Measurements from ENCODE around the gene LRP4.
A peak's percentile ranks its signal among the peaks of the same experiment; 100 is the strongest.

Gene LRP4

DNA sequence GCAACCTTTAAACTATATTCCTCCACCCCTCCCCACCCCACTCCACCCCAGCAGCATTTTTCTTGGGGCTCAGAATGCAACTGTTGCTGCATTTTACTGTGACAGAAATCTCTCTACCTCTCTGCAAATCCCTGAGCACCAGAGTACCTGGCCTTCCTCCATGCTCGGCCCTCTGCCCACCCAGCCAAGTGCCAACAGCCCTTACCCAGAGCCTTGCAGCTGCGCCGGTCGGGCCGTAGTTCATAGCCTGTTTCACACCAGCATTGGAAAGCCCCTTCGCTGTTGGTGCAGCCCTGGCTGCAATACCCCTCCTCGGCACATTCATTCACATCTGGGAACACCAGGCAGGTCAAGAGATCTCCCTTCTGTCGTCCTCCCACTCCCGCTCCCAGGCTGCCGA lies 23.4 kb downstream of the LRP4 start:
- DNase-seq (ENCODE audit: low read depth) = no peak

DNA sequence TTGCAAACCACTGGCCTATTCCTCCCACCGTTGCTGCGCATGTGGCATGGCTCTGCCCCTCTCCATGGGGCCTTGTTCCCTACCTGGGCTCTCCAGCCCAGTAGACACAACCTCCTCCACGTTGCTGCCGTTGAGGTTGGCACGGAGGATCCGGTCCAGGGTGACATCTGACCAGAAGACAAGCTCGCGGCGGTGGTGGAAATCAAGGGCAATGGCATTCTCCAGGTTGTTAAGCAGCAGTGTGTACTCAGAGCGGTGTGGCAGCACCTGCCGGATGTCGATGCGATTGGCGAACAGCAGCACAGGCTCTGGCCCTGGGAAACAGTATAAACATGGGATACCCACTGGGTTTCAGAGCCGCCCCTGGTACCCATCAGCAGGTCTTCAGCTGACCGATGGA lies 23.8 kb downstream of the LRP4 start:
- DNase-seq (ENCODE audit: low read depth) = no peak

DNA sequence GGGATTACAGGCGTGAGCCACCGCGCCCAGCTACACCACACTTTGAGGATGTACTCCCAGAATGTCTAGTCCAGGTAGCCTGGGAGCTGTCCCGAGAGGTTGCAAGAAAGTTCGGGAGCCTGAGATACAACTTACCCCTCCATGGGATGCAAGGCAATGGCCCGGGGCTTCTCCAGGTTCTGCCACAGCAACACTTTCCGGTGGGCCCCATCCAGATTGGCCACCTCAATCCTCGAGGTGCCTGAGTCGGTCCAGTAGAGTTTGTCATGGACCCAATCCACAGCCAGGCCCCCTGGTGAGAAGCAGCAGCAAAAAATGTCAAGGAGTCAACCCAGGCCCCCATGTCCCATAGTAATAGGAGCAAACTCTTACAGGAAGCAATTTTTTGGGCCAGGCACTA lies 25.5 kb downstream of the LRP4 start:
- no peak for DNase-seq (ENCODE audit: low read depth)

DNA sequence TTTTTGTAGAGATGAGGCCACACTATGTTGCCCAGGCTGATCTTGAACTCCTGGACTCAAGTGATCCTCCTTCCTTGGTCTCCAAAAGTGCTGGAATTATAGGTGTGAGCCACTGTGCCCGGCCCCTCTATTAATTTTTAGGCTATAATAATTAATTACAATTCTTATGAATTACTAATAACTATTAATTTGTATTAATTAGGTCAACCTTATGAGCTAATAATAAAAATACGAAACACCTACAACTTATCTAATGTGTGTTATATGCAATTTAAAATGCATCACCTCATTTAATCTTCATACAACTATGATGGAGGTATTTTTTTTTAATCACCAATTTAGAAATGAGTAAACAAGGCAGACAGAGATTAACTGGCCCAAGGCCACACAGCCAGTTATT lies 26.2 kb downstream of the LRP4 start:
- no peak for DNase-seq (ENCODE audit: low read depth)

DNA sequence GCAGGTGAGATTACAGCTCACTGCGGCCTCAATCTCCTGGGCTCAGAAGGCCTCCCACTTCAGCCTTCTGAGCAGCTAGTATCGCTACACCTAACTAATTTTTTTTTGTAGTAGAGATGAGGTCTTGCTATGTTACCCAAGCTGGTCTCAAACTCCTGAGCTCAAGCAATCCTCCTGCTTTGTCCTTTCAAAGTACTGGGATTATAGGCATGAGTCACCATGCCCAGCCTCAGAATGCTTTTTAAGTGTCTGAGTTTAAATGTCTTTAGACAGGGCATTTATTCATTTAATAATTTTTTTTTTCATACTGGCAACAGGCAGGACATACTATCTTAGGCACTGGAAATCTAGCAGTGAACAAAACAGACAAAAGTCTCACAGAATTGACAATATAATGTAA lies 27.7 kb downstream of the LRP4 start:
- no peak for DNase-seq (ENCODE audit: low read depth)

DNA sequence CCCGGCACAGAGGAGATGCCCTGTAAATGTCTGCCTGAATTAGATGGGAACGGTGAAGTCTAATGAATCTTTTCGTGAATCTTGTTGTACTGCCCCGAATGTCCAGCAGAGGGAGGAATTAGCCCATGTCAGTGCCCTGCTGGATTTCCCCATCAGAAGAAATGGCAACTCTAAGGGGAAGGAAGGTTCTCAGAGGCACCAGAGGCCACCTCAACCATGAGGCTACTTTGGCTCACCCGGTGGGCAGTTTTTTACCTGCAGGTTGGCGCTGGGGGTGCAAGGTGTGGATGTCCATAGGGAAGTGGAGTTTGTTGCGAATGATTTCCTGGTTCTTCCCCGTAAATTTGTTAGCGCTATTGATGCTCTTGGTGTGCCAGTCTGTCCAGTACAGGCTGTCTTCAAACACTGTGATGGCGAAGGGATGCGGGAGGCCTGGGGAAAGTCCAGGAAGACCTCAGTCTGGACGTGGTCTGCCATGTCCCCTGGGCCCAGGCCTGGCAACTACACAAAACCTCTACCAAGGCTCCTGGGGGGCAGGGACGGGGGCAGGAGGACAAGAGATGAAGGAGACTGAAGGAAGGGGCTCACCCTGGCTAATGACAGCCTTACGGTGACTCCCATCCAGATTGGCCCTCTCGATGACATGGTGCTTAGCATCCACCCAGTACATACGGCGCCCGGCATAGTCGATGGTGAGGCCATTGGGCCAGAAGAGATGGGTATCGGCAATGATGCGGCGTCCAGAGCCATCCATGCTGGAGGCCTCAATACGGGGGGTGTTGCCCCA lies 28.5 kb downstream of the LRP4 start:
- peak; percentile 66 for DNase-seq (ENCODE audit: low read depth)

DNA sequence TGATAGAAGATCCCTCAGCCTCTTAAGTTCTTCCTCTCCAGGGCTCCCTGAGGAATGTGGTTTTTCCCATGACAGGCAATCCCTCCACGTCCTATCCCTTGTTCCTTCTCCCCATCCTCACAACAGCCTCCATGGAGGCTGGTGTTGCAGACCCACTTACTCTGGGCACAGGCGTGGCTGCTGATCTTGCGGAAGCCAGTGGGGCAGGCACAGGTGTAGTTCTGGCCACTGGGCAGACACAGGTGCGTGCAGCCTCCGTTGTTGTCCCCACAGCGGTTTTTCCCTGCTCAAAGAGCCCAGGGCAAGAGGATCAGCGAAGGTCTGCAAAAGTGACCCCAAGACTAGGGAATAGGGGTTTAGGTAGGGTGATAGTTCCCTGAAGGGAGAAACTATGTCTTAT lies 29.1 kb downstream of the LRP4 start:
- no peak for DNase-seq (ENCODE audit: low read depth)

DNA sequence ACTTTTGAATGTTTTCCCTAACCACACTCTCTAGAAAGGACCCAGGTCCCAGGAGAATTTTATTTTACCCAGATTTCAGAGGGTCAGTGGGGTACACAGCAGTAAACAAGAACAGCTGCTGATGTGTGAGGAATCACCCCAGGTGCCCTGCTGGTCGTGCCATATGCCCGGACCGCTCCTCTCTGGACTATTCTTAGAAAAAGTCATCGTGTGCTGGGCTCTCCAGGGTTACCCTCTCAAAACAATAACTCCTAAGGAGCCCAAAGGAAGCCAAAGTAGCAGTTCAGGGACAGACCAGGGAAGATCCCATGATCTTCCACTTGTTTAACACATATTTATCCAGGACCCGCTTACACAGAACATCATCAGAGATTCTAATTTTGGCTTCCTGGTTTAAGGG lies 29.7 kb downstream of the LRP4 start:
- no peak for DNase-seq (ENCODE audit: low read depth)

DNA sequence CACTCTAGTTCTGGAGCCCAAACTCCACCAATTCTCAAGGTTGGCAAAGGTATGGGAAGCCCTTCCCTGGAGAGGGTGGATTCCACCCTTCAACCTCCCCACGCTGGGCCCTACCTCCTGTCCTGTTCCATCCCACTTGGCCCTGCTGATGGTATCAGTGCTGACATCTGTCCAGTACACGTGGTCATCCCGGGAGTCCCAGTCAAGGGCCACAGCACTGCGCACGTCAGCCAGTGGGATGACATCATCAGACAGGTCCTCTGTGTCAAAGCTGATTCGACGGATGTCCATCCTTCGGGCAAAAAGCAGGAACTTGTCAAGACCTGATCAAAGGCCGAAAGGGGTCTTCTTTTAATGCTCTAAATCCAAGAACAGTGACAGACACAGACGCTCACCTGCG lies 32.1 kb downstream of the LRP4 start:
- no peak for DNase-seq (ENCODE audit: low read depth)

DNA sequence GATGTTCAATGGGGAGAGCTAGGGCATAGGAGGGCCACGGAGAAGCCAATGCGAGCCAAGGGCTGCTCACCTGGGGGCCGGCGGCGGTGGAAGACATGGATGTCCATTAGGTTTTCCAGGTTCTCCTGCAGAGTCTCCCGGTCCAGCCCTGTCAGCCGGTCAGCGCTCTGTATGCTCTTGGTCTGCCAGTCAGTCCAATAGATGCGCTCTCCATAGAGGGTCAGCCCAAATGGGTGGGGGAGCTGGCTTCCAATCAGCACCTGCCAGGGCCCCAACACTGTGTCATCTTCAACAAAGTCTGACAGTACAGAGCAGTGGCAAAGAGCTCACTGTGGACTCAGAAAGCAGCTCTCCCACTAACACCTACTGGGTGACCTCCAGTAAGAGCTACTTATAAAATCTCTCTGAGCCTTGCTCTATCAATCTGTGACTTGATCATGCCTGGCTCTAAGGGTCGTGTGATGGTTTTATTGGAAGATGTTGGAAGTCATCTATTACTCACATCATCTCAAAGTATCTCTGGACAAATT lies 39.2 kb downstream of the LRP4 start:
- DNase-seq (ENCODE audit: low read depth) = no peak

DNA sequence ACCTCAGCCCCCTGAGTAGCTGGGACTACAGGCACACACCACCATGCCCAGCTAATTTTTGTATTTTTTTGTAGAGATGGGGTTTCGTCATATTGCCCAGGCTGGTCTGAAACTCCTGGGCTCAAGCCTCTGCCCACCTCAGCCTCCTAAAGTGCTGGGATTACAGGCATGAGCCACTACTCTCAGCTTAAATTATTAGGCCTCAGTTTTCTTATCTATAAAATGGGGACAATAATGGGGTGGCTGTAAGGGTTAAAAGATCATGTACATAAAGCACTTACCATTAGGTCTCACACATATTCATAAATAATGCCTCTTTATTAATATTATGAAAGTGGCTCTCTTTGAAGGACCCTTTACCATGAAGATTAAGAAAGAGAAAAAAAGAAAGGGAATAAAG lies 40.8 kb downstream of the LRP4 start:
- no peak for DNase-seq (ENCODE audit: low read depth)

DNA sequence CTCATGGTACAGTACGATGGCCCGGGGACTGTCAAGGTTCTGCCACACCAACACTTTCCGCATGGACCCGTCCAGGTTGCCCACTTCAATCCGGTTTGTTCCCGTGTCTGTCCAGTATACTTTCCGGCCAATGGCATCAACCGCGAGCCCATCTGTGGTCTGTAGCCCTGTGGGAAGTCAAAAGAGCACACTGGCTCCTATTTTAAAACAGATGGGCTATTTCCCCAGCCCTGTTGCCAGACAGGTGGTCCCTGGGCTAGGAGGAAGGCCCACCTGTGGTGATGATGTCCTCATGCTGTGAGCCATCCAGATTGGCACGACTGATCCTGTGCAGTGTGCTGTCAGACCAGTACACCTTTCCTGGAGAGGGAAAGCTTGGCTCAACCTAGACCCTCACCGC lies 41.9 kb downstream of the LRP4 start:
- no peak for DNase-seq (ENCODE audit: low read depth)

DNA sequence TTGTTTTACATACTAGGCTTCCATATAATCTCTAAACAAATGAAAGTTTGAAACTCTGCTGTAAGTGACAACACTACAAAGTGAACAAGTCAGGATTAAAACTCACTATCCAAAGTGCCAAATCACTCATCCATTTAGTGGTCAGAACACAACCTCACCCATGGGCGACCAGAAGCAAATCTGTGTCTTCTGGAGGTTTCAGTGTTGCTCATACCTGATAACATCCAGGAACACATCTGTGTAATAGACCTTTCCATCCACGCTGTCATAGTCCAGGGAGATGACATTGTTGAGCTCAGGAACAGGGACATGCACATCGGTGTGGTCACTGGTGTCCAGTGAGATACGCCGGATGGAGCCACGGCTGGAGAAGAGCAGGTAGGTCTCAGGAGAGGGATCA lies 43.8 kb downstream of the LRP4 start:
- no peak for DNase-seq (ENCODE audit: low read depth)

DNA sequence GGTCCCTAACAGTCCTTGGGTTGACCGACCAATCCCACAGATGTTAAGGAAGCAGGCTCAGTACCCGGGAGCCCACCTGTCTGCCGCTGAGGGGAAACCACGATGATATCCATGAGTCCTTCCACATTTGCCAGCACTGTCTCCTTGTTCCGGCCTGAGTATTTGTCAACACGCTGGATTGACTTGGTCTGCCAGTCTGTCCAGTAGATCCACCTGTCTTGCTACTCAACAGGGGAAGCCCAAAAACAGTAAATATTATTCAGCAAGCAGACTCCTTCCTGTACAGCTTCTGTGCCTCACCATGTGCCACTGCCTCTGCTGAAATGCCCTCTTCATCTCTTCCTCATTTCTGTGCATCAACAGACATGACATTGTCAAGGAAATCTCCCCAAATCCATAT lies 49.4 kb downstream of the LRP4 start:
- DNase-seq (ENCODE audit: low read depth) = no peak

DNA sequence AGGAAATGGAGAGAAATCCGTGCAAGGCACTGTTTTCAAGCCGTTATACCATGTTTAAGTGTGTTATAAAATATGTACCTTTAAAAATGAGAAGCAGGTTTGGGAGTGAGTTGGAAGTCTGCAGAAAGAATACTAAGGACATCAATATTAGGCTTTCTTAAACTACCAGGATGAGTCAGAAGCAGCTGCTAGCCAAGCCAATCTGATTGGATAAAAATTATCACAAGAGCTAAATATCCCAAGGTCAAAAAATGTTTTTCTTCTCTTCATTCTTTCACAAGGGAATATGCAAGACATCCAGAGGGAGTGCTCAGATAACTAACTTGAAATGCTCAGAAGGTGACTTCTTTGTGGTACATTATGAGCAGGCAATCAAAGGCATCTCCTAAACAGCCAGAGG lies 53.0 kb downstream of the LRP4 start:
- DNase-seq (ENCODE audit: low read depth) = no peak

DNA sequence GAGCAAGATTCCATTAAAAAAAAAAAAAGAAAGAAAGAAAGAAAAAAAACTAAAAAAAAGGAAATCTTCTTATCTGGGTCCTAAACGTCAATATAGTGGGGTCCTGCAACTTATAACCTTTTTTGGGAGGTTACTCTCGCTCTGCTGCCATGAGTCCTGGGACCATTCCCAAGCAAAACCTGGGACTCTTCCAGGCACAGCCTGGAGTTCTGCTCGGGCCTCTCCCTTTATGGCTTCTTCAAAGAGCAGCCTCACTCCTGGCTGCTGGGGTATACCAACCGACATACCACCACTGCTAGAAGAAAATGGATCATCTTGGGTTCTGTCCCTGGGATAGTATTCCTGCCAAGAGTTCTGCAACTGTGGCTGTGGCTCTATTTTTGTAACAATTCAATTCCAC lies 58.1 kb downstream of the LRP4 start:
- DNase-seq (ENCODE audit: low read depth) = no peak

DNA sequence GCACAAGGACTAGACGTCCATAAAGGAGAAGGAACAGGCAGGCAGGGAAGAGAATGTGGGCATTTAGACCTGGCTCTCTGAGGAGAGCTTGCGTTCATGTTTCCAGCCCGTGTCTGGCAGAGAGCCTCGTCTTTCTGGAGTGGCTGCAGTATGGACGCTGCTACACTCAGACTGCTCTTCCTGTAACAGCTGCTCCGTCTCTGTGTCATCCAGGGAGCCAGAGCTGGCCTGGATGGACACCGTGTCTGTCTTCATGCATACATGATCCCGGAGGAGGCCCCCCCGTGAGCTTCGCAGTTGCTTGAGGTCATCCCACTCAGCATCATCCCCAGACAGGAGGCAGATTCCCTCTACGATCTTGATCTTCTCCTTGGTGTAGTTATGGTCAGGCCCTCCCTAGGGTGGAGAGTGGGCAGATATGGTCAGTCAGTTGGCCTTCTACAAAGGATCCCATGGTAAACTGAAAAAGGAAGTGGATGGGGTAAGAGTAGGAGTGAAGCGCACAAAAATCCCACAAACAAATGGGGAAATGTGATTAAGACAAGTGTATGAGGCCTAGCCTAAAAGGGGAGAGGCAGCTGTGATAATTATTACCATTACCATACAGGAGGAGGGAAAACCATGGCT lies 59.3 kb downstream of the LRP4 start:
- DNase-seq (ENCODE audit: low read depth) = no peak

DNA sequence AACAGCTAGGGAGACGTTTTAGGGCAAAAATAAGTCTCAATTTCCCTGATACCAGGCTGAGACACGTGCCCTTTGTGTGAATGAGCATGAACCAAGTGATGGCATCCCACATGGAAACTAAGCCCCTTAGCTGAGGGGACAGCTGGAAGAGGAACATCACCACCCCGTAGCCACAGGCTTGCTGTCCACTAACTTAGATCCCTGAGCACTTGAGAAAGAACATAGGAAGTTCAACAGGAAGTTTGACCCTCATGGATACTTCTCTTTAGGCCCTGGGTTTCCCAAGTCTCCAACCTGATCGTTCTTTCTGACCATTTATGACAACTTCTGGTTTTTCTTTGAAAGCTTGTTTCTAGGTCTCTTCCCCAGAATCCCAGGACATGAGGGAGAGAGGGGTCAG lies 60.7 kb downstream of the LRP4 start:
- no peak for DNase-seq (ENCODE audit: low read depth)

DNA sequence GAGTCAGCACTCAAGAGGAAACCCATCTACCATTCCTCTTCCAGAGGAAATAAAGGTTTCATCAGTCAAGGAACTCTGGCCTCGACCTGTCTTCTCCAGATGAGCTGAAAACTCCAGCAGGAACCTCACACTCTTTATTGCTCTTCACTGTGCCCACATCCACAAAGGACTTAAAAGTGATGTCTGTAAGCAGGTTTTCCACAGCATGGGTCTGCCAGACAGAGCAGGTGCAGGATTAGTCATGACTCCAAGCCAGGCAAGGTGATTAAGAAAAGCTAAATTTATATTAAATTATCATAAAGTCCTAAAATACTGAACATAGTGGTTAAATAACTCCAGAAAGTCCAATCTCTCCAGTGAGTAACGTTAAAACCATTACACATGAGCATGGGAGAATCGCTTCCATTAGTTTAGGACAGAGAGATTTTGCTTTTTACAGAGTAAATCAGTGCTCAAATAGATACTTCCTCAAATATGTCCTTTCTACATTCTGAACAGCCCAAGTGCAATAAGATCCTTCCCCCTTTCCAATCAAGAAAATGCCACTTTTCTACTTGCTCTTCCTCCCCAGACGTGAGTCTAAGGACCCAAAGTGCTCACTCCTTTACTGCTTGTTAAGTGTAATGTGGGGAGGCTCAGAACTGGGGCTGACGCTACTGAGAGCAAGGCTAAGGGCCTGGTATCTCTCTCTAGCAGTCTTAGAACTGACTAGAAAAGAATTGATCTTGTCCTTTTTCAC lies 61.6 kb downstream of the LRP4 start:
- no peak for DNase-seq (ENCODE audit: low read depth)

DNA sequence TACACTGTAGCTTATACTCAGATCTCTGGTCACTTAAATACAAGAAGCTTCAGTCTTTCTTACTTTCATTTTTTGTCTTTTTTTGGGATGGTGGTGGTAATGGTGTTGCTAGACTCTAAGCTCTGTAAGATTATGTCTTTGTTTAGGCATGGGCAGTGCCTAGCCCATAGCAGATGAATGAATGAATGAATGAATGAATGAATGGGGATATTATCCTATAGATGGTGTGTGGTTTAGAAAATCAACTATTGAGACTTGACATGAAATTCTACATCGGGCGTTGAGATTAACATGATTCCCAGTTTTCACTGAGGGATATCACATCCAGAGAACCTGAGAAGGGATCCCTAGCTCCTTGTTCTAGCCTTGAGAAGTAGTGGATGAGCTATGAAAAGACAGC lies 62.5 kb downstream of the LRP4 start:
- no peak for DNase-seq (ENCODE audit: low read depth)

DNA sequence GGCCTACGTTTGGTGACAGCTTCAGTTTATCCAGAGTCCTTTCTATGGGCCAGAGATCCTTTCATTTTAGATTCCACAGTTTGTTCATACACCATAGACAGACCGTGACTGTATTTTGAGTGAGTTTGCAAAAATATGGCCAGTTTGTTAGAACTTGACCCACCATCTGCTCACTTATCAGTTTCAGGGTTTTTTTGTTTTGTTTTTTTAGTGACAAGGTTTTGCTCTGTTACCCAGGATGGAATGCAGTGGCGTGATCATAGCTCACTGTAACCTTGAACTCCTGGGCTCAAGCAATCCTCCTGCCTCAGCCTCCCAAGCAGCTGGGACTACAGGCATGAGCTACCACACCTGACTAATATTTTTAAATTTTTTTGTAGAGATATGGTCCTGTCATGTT lies 63.2 kb downstream of the LRP4 start:
- no peak for DNase-seq (ENCODE audit: low read depth)

DNA sequence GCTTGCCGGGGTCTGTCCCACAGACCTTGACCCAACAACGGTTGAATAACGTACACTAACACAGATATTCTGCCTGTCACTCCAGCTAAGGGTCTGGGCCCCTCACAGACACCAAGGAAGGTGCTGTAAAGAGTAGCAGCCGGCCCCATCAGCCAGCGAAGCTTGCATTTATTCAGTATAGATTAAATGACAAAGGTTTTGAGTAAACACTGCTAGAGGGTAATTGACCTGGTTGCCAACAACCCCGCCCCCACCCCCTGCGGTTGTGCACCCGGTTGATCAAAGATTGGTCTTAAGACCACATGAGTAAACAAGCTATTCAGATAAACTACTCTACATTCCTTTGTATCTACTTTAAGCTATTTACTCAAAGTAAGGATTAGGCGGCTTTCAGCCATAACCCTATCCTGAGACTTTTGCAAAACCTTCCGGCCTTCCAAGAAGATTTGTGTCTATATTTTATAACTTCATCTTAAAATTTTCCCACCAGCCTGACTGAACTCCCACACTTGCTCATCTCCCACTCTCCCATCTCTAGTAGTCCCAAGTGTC lies 67.4 kb downstream of the LRP4 start:
- DNase-seq (ENCODE audit: low read depth) = no peak

DNA sequence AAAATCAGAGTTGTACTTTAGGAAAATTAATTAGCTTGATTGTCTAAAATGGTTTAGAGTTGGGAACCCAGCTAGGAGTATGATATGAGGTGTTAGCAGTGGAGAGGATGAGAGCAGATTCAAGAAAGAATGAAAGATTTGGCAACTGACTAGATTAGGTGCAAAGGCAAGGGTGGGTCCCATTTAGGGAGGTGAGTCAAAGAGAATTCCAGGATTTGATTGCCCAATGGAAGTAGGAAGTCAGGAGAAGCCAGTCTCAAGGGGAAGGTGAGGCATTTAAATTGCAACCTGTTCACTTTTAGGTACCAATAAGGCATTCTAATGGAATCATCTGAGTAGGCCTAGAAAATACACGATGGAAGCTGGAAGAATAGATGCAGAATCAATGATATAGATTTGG lies 68.7 kb downstream of the LRP4 start:
- DNase-seq (ENCODE audit: low read depth) = no peak
